ENCODE results near the gene TMEM120B. TPM values are rescaled to one million over a fixed set of nuclear protein-coding genes. Genes with fewer than 3 reads are reported as not detected.

TMEM120B gene
- total and polyA plus RNA-seq, 2 of the 4 experiments (the other 2 are of a cell fraction) = 10.6 to 18.4 TPM

DNA sequence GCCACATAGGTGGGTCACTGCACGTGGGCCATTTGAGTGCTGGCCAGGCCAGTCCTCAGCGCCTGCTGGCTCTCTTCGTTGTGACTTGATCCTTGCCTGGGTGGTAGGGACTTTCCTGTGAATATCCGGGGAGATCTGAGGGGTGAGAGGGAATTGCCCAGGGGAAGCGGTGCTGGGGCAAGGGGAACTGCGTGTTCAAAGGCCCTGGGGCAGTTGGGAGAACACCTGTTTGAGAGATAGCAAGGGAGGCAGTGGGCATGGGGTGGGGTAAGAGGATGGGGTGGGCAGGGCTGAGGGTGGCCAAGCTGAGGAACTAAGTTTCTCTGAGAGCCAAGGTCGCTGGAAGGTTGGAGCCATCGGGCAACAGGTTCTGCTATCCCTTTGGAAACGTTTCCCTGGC is 116.3 kb downstream of the TMEM120B start:
- no TSS peak for BruUV-seq (replicated peaks)
- Histone ChIP-seq H3K27ac (ENCODE audit: insufficient read depth, low read length) (no peak overlapping the region), H3K9ac (ENCODE audit: low read depth, low read length) (no peak overlapping the region), H3K4me2 (ENCODE audit: low read depth, low read length) (no peak overlapping the region), H3K4ac (ENCODE audit: low read depth, low read length) (no peak overlapping the region), H3K36me3 (ENCODE audit: control insufficient read depth, insufficient read depth, low read length) (peaks cover 60% of the 10 kb centered on the region), H3K27me3 (ENCODE audit: control insufficient read depth, insufficient read depth, low read length) (no peaks in the 10 kb centered on the region), H3K79me1 (ENCODE audit: low read depth in 1 of 2, low read length in 2 of 2) (peaks cover 18 to 42% of the 10 kb centered on the region in 2 experiments), H3K4me1 (ENCODE audit: control insufficient read depth, insufficient read depth, low read length) (no peaks in the 10 kb centered on the region), H3K18ac (ENCODE audit: low read depth, low read length) (no peak overlapping the region), H2BK15ac (ENCODE audit: low read depth, low read length) (no peak overlapping the region), H2AK5ac (ENCODE audit: low read depth, low read length) (no peak overlapping the region), H3K56ac (ENCODE audit: extremely low read depth, insufficient read depth, low read length) (no peak overlapping the region), H2BK20ac (ENCODE audit: low read depth, low read length) (no peak overlapping the region), H4K8ac (ENCODE audit: low read depth in 2 of 2, low read length in 2 of 2) (no peak overlapping the region), H4K91ac (ENCODE audit: insufficient read depth, low read depth, low read length) (no peak overlapping the region), H3K14ac (replicated peaks; ENCODE audit: low read depth, low read length) (no peak overlapping the region), H4K20me1 (ENCODE audit: insufficient read depth, low read length) (peaks cover 6% of the 10 kb centered on the region), H3K4me3 (ENCODE audit: insufficient read depth, low read depth, low read length) (no peak overlapping the region), H2BK120ac (ENCODE audit: low read depth, low read length) (no peak overlapping the region), H2AK9ac (replicated peaks; ENCODE audit: low read depth, low read length, poor library complexity) (no peak overlapping the region), H3K9me1 (ENCODE audit: insufficient read depth, low read length) (no peaks in the 10 kb centered on the region), H2BK5ac (ENCODE audit: low read depth, low read length, poor library complexity, severe bottlenecking) (no peak overlapping the region), H3K23ac (ENCODE audit: low read depth, low read length) (no peak overlapping the region), H2AFZ (replicated peaks; ENCODE audit: low read length, poor library complexity) (no peak overlapping the region), H3K9me3 (ENCODE audit: control insufficient read depth, insufficient read depth, low read length) (no peaks in the 10 kb centered on the region), H4K5ac (ENCODE audit: low read depth, low read length) (no peak overlapping the region)
- in situ Hi-C loops (cut with MboI; ENCODE audit: low sequenced_read_pairs) = no loop called here
- TF ChIP-seq, protein P1, sequence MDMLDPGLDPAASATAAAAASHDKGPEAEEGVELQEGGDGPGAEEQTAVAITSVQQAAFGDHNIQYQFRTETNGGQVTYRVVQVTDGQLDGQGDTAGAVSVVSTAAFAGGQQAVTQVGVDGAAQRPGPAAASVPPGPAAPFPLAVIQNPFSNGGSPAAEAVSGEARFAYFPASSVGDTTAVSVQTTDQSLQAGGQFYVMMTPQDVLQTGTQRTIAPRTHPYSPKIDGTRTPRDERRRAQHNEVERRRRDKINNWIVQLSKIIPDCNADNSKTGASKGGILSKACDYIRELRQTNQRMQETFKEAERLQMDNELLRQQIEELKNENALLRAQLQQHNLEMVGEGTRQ (IDR thresholded peaks at IDR 0.05; ENCODE audit: low read depth, low read length) = no peak
- TF ChIP-seq ELK1 (IDR thresholded peaks at IDR 0.05; ENCODE audit: borderline replicate concordance, low read depth, low read length) (no peak), NFE2L2 (IDR thresholded peaks at IDR 0.05; ENCODE audit: low read depth, low read length) (no peak), RCOR1 (IDR thresholded peaks at IDR 0.05; ENCODE audit: insufficient replicate concordance, low read length) (no peak), MXI1 (IDR thresholded peaks at IDR 0.05; ENCODE audit: borderline replicate concordance, low read depth, low read length) (no peak), CHD1 (IDR thresholded peaks at IDR 0.05; ENCODE audit: low read depth, low read length) (no peak), RAD21 (IDR thresholded peaks at IDR 0.05; ENCODE audit: low read length) (no peak), MAZ (IDR thresholded peaks at IDR 0.05; ENCODE audit: borderline replicate concordance, low read depth, low read length) (no peak), MAFK (IDR thresholded peaks at IDR 0.05; ENCODE audit: low read depth, low read length) (no peak), CEBPB (IDR thresholded peaks at IDR 0.05; ENCODE audit: low read depth, low read length) (no peak), FOS (IDR thresholded peaks at IDR 0.05; ENCODE audit: low read depth, low read length) (no peak), RFX5 (IDR thresholded peaks at IDR 0.05; ENCODE audit: low read depth, low read length) (no peak), SMC3 (IDR thresholded peaks at IDR 0.05; ENCODE audit: low read depth, low read length) (no peak), BHLHE40 (IDR thresholded peaks at IDR 0.05; ENCODE audit: low read depth, low read length) (no peak), POLR2A (IDR thresholded peaks at IDR 0.05; ENCODE audit: low read depth, low read length) (no peak)
- TF ChIP-seq, protein P2, sequence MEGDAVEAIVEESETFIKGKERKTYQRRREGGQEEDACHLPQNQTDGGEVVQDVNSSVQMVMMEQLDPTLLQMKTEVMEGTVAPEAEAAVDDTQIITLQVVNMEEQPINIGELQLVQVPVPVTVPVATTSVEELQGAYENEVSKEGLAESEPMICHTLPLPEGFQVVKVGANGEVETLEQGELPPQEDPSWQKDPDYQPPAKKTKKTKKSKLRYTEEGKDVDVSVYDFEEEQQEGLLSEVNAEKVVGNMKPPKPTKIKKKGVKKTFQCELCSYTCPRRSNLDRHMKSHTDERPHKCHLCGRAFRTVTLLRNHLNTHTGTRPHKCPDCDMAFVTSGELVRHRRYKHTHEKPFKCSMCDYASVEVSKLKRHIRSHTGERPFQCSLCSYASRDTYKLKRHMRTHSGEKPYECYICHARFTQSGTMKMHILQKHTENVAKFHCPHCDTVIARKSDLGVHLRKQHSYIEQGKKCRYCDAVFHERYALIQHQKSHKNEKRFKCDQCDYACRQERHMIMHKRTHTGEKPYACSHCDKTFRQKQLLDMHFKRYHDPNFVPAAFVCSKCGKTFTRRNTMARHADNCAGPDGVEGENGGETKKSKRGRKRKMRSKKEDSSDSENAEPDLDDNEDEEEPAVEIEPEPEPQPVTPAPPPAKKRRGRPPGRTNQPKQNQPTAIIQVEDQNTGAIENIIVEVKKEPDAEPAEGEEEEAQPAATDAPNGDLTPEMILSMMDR (conservative IDR thresholded peaks at IDR 0.05; ENCODE audit: low read depth, low read length) = no peak
- POLR2A ChIA-PET (ENCODE audit: unreplicated experiment) = no interaction called here
- CTCF ChIA-PET = no interaction called here
- ATAC-seq (ENCODE audit: low read depth) = no peak
- intact Hi-C loops (cut with micrococcal nuclease) = no loop called here
- WGBS, 2 experiments (ENCODE audit: extremely low coverage in 2 of 2, insufficient read length in 1 of 2) = 100% methylated on average over 2 of the region's 9 CpGs; no CpG with 5 or more reads in 1 of the 2 experiments
- dilution Hi-C loops (cut with HindIII; ENCODE audit: low sequenced_read_pairs, unreplicated experiment) = no loop called here
- no peak for DNase-seq

Measured in IMR-90 (cell line).